ENCODE measurements around the gene COLEC11. TPM values are rescaled to one million over a fixed set of nuclear protein-coding genes. Genes with fewer than 3 reads are reported as not detected.
A peak's percentile ranks its signal among the peaks of the same experiment; 100 is the strongest.
"Not testable (repeated sequence)": the region's sequence is repeated elsewhere in the genome, so short reads cannot be mapped to it uniquely, and the experiment has no call there.

COLEC11 gene
- total RNA-seq, 2 experiments from 2014 or later = 1.7 TPM; not detected in 1

DNA sequence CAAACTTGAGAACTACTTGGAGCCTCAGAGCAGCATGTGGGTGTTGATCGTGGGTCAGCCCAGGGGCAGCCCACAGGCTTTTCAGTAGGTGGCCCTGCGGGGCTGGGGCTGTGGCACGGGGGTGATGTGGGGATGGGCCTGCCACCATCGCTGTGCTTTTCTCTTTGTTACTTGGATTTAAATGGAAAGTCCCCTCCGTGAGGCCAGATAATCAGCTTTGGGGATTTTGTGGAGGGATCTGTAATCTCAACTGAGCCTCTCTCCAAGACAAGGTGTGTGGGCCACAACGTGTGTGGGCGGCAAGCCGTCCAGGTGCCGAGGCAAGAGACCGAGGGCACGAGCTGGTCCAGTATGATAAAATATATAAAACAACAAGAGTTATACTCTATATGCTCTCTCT, 16.7 kb downstream of the COLEC11 start:
- no peak overlapping the region for H3K4me2 ChIP-seq (ENCODE audit: low read length)
- intact Hi-C loops (cut with micrococcal nuclease; ENCODE audit: unreplicated experiment) = loop anchor here (2.0 kb wide), 1 partner anchor 39 kb away; no protein-coding TSS in a partner anchor
- H3K4me3 ChIP-seq (ENCODE audit: low read depth, low read length, poor library complexity, severe bottlenecking) = no peak overlapping the region
- BruUV-seq (replicated peaks) = no TSS peak
- H3K36me3 ChIP-seq (ENCODE audit: insufficient read depth, low read length) = no peaks in the 10 kb centered on the region
- H3K4me1 ChIP-seq (ENCODE audit: insufficient read depth, low read length, poor library complexity, severe bottlenecking) = peaks cover 40% of the 10 kb centered on the region
- no peak for DNase-seq (ENCODE audit: low spot score)
- CTCF ChIA-PET (ENCODE audit: unreplicated experiment) = no interaction called here
- no peak overlapping the region for H3K27ac ChIP-seq (ENCODE audit: low read depth, low read length, poor library complexity, severe bottlenecking)
- no peaks in the 10 kb centered on the region for H4K20me1 ChIP-seq (ENCODE audit: insufficient read depth, low read length)
- no peaks in the 10 kb centered on the region for H3K9me2 ChIP-seq (ENCODE audit: insufficient read depth, low read length)
- POLR2A ChIA-PET = no interaction called here
- H3K9me3 ChIP-seq (ENCODE audit: low read length) = no peaks in the 10 kb centered on the region
- TF ChIP-seq EZH2phosphoT487 (IDR thresholded peaks at IDR 0.05; ENCODE audit: borderline replicate concordance, low read depth, low read length) (no peak), CTCF (conservative IDR thresholded peaks at IDR 0.05; ENCODE audit: low read length) (no peak)
- H3K79me2 ChIP-seq (ENCODE audit: insufficient read depth, low read depth, low read length) = no peaks in the 10 kb centered on the region
- H2AFZ ChIP-seq (ENCODE audit: low read length) = 0 out of 2 replicates have a peak overlapping the region, but pooled peaks have one; percentile 14

DNA sequence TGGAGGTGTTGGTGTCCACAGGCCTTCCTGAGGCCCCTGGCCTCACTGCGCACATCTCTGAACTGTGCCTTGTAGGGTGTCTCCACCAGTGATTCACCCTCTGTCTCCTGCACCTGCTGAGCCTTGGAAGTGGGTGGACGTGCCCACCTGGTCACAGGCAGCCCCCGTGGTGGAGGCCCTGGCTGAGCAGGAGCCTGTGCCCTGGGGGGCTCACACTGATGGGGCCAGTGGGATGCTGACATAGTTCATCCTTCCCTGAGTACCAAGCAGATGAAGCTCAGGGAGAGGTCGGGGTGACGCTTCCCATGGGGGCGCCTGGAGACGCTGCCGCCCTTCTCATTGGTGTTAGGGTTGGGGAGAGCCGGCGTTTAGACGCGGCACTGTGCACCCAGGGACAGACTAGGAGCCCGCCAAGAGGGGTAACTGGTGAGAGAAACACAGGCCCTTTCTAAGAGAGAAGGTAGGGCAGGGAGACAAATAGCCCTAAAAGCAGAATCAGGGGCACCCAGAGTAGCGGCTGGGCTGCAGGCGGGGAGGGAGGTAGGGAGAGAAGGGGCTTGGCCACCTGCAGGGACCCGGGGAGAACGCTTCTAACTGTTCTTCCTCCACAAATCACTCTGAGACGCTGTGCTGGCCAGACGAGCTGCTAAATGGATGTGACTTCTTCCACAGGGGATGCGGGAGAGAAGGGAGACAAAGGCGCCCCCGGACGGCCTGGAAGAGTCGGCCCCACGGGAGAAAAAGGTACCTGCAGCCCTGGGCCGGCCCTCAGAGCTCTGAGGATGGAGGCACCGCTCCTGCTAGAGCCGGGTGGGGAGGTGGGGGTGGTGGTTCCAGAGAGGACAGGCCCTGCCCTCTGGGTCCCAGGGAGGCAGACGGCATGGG, 18.0 kb downstream of the COLEC11 start:
- ChIA-PET POLR2A (interaction anchor here (0.7 kb wide), 1 partner anchor 8 kb away, joined by 3 read pairs; no protein-coding TSS in a partner anchor), CTCF (ENCODE audit: unreplicated experiment) (no interaction called here)
- TF ChIP-seq CTCF (conservative IDR thresholded peaks at IDR 0.05; ENCODE audit: low read length) = no peak
- no peak for TF ChIP-seq EZH2phosphoT487 (IDR thresholded peaks at IDR 0.05; ENCODE audit: borderline replicate concordance, low read depth, low read length)
- BruUV-seq (replicated peaks) = no TSS peak
- Histone ChIP-seq H3K79me2 (ENCODE audit: insufficient read depth, low read depth, low read length) (no peaks in the 10 kb centered on the region), H4K20me1 (ENCODE audit: insufficient read depth, low read length) (no peaks in the 10 kb centered on the region), H3K4me2 (ENCODE audit: low read length) (no peak overlapping the region), H3K4me1 (ENCODE audit: insufficient read depth, low read length, poor library complexity, severe bottlenecking) (peaks cover 38% of the 10 kb centered on the region), H3K27ac (ENCODE audit: low read depth, low read length, poor library complexity, severe bottlenecking) (no peak overlapping the region), H3K4me3 (ENCODE audit: low read depth, low read length, poor library complexity, severe bottlenecking) (no peak overlapping the region), H3K36me3 (ENCODE audit: insufficient read depth, low read length) (no peaks in the 10 kb centered on the region), H3K9me2 (ENCODE audit: insufficient read depth, low read length) (no peaks in the 10 kb centered on the region), H3K9me3 (ENCODE audit: low read length) (no peaks in the 10 kb centered on the region), H2AFZ (ENCODE audit: low read length) (no peak overlapping the region)
- no peak for DNase-seq (ENCODE audit: low spot score)
- intact Hi-C loops (cut with micrococcal nuclease; ENCODE audit: unreplicated experiment) = no loop called here

GRCh38 chr2:3613524-3613905, 18.6 kb downstream of the COLEC11 start:
- no peak for TF ChIP-seq EZH2phosphoT487 (IDR thresholded peaks at IDR 0.05; ENCODE audit: borderline replicate concordance, low read depth, low read length)
- no peak for TF ChIP-seq CTCF (conservative IDR thresholded peaks at IDR 0.05; ENCODE audit: low read length)
- no TSS peak for BruUV-seq (replicated peaks)
- no peak overlapping the region for H3K4me3 ChIP-seq (ENCODE audit: low read depth, low read length, poor library complexity, severe bottlenecking)

GRCh38 chr2:3614743-3615142, 19.8 kb downstream of the COLEC11 start:
- H3K4me3 ChIP-seq (ENCODE audit: low read depth, low read length, poor library complexity, severe bottlenecking); DNase-seq (ENCODE audit: low spot score); intact Hi-C loops (cut with micrococcal nuclease; ENCODE audit: unreplicated experiment); H3K9me2 ChIP-seq (ENCODE audit: insufficient read depth, low read length); H2AFZ ChIP-seq (ENCODE audit: low read length); H3K36me3 ChIP-seq (ENCODE audit: insufficient read depth, low read length); H3K27ac ChIP-seq (ENCODE audit: low read depth, low read length, poor library complexity, severe bottlenecking); H3K4me2 ChIP-seq (ENCODE audit: low read length); H3K9me3 ChIP-seq (ENCODE audit: low read length); CTCF ChIA-PET (ENCODE audit: unreplicated experiment); H3K79me2 ChIP-seq (ENCODE audit: insufficient read depth, low read depth, low read length); H4K20me1 ChIP-seq (ENCODE audit: insufficient read depth, low read length); BruUV-seq (replicated peaks): not testable (repeated sequence)
- H3K4me1 ChIP-seq (ENCODE audit: insufficient read depth, low read length, poor library complexity, severe bottlenecking) = peaks cover 20% of the 10 kb centered on the region
- POLR2A ChIA-PET = interaction anchor here (1.1 kb wide), 1 partner anchor 56 kb away, joined by 6 read pairs; the partner anchor contains the start of gene RNASEH1

More at GRCh38 chr2:3613524-3613905, 18.6 kb downstream of the COLEC11 start:
- H4K20me1 ChIP-seq (ENCODE audit: insufficient read depth, low read length) = no peaks in the 10 kb centered on the region
- ChIA-PET POLR2A (interaction anchor here (0.9 kb wide), 1 partner anchor 94 kb away, joined by 3 read pairs; no protein-coding TSS in a partner anchor), CTCF (ENCODE audit: unreplicated experiment) (no interaction called here)
- no peak overlapping the region for H2AFZ ChIP-seq (ENCODE audit: low read length)
- intact Hi-C loops (cut with micrococcal nuclease; ENCODE audit: unreplicated experiment) = no loop called here
- no peak for DNase-seq (ENCODE audit: low spot score)
- H3K4me1 ChIP-seq (ENCODE audit: insufficient read depth, low read length, poor library complexity, severe bottlenecking) = peaks cover 31% of the 10 kb centered on the region
- no peaks in the 10 kb centered on the region for H3K36me3 ChIP-seq (ENCODE audit: insufficient read depth, low read length)
- no peaks in the 10 kb centered on the region for H3K9me3 ChIP-seq (ENCODE audit: low read length)
- no peaks in the 10 kb centered on the region for H3K79me2 ChIP-seq (ENCODE audit: insufficient read depth, low read depth, low read length)
- no peaks in the 10 kb centered on the region for H3K9me2 ChIP-seq (ENCODE audit: insufficient read depth, low read length)
- H3K4me2 ChIP-seq (ENCODE audit: low read length) = no peak overlapping the region
- no peak overlapping the region for H3K27ac ChIP-seq (ENCODE audit: low read depth, low read length, poor library complexity, severe bottlenecking)

Measured in OCI-LY7 (cell line).